Neural cell (in vitro differentiated cells): ENCODE measurements around the gene BMP7. TPM values are rescaled to one million over a fixed set of nuclear protein-coding genes. Genes with fewer than 3 reads are reported as not detected.

Experiments used
- H2AFZ ChIP-seq: fragments of 200-600, 300-800 bp; sonication (generic), shearing (Covaris generic); 2 replicates; pipeline ENCODE4 v1.6.0; 2014; ENCODE audit warnings: low read depth, mild to moderate bottlenecking, antibody characterized with exemption, low read length, moderate library complexity
- H3F3A ChIP-seq: fragments of 200-600 bp; shearing (Covaris generic); 2 replicates; pipeline ENCODE4 v1.6.1; 2016; ENCODE audit warnings: mild to moderate bottlenecking, moderate library complexity, mixed read lengths, antibody characterized with exemption, low read length; ENCODE audit not compliant: insufficient read depth, poor library complexity, severe bottlenecking
- H3K27ac ChIP-seq: fragments of 200-600, 300-800 bp; sonication (generic), shearing (Covaris generic); 2 replicates; pipeline ENCODE4 v1.5.1; 2014; ENCODE audit warnings: mild to moderate bottlenecking, low read length, moderate library complexity
- H3K27me3 ChIP-seq: fragments of 300-800, 200-600 bp; sonication (generic), shearing (Covaris generic); 2 replicates; pipeline ENCODE4 v1.6.0; 2014; ENCODE audit warnings: mild to moderate bottlenecking, low read depth, low read length, moderate library complexity; ENCODE audit not compliant: insufficient read depth
- H3K36me3 ChIP-seq: fragments of 300-800, 200-600 bp; sonication (generic), shearing (Covaris generic); 2 replicates; pipeline ENCODE4 v1.5.1; 2014; ENCODE audit warnings: mild to moderate bottlenecking, antibody characterized with exemption, low read length, moderate library complexity; ENCODE audit not compliant: insufficient read depth
- H3K4me2 ChIP-seq: fragments of 300-800, 200-600 bp; sonication (generic), shearing (Covaris generic); 2 replicates; pipeline ENCODE4 v1.6.0; 2014; ENCODE audit warnings: mild to moderate bottlenecking, low read length
- H3K4me3 ChIP-seq: fragments of 300-800, 200-600 bp; sonication (generic), shearing (Covaris generic); 2 replicates; pipeline ENCODE4 v1.5.1; 2014; ENCODE audit warnings: mild to moderate bottlenecking, low read length, moderate library complexity
- H3K79me2 ChIP-seq: fragments of 200-600 bp; shearing (Covaris generic); replicated peaks from 2 replicates; pipeline ENCODE4 v1.6.0; 2014; ENCODE audit warnings: mild to moderate bottlenecking, low read length, moderate library complexity; ENCODE audit not compliant: insufficient read depth
- H3K9ac ChIP-seq: fragments of 300-800, 200-600 bp; sonication (generic), shearing (Covaris generic); 2 replicates; pipeline ENCODE4 v1.6.1; 2016; ENCODE audit warnings: mild to moderate bottlenecking, low read length, mixed read lengths
- H3K9me2 ChIP-seq: fragments of 200-600 bp; shearing (Covaris generic); 2 replicates; pipeline ENCODE4 v1.6.1; 2016; ENCODE audit warnings: mild to moderate bottlenecking, low read length, mixed read lengths; ENCODE audit not compliant: insufficient read depth
- H3K9me3 ChIP-seq: fragments of 200-600, 300-800 bp; sonication (generic), shearing (Covaris generic); 2 replicates; pipeline ENCODE4 v1.6.1; 2016; ENCODE audit warnings: mild to moderate bottlenecking, mixed run types, low read length, moderate library complexity, mixed read lengths
- H4K20me1 ChIP-seq: fragments of 200-600 bp; shearing (Covaris generic); 2 replicates; pipeline ENCODE4 v1.6.1; 2016; ENCODE audit warnings: mild to moderate bottlenecking, mixed run types; ENCODE audit not compliant: insufficient read depth
- CTCF ChIP-seq: fragments of 450-650 bp; IDR thresholded peaks from 2 replicates; pipeline ENCODE4 v1.5.1; 2014; ENCODE audit warnings: antibody characterized with exemption, mild to moderate bottlenecking, moderate library complexity; ENCODE audit not compliant: poor library complexity, severe bottlenecking
- EP300 ChIP-seq: fragments of 450-650 bp; conservative IDR thresholded peaks from 2 replicates; pipeline ENCODE4 v1.6.1; 2014; ENCODE audit warnings: antibody characterized with exemption, mild to moderate bottlenecking, moderate library complexity; ENCODE audit not compliant: poor library complexity, severe bottlenecking
- EZH2 ChIP-seq: fragments of 200-600, 300-800 bp; shearing (Covaris generic), sonication (generic); IDR thresholded peaks from 2 replicates; pipeline ENCODE4 v1.6.1; 2014; ENCODE audit warnings: antibody characterized with exemption, low read length, borderline replicate concordance, mild to moderate bottlenecking; ENCODE audit not compliant: insufficient read depth, poor library complexity, severe bottlenecking
- MXI1 ChIP-seq: fragments of 450-650 bp; conservative IDR thresholded peaks from 2 replicates; pipeline ENCODE4 v1.6.1; 2014; ENCODE audit warnings: antibody characterized with exemption, mild to moderate bottlenecking; ENCODE audit not compliant: poor library complexity, severe bottlenecking
- POLR2AphosphoS5 ChIP-seq: IDR thresholded peaks from 2 replicates; pipeline ENCODE4 v1.6.1; 2012
- RAD21 ChIP-seq: fragments of 450-650 bp; conservative IDR thresholded peaks from 2 replicates; pipeline ENCODE4 v1.6.1; 2014; ENCODE audit warnings: antibody characterized with exemption, mild to moderate bottlenecking, moderate library complexity
- REST ChIP-seq: IDR thresholded peaks from 2 replicates; pipeline ENCODE4 v1.6.1; 2012; ENCODE audit warnings: borderline replicate concordance
- SMC3 ChIP-seq: fragments of 450-650 bp; conservative IDR thresholded peaks from 2 replicates; pipeline ENCODE4 v1.6.1; 2014; ENCODE audit warnings: antibody characterized with exemption, mild to moderate bottlenecking, moderate library complexity; ENCODE audit not compliant: poor library complexity
- TAF1 ChIP-seq: IDR thresholded peaks from 2 replicates; pipeline ENCODE4 v1.6.1; 2012; ENCODE audit warnings: low read depth
- polyA plus RNA-seq: library from polyadenylated mRNA; depleted of rRNA; stranded (reverse); fragments of >200 nt; gene quantifications from 2 replicates; pipeline ENCODE4 v1.2.3, GENCODE V29; 2014

The BMP7 gene
- polyA plus RNA-seq, 1 donor from 2014 or later, result 3.6 TPM

GRCh38 chr20:57230247-57230646 is 36.2 kb downstream of the BMP7 start:
- no peak overlapping the region for H3K4me2 ChIP-seq
- H3F3A ChIP-seq, result no peaks in the 10 kb centered on the region

GRCh38 chr20:57229490-57229889 is 37.0 kb downstream of the BMP7 start:
- no peak for TF ChIP-seq MXI1
- no peak for TF ChIP-seq REST
- no peak for TF ChIP-seq POLR2AphosphoS5
- TF ChIP-seq TAF1, result no peak
- TF ChIP-seq EZH2, result no peak
- no peak for TF ChIP-seq EP300
- H3K4me3 ChIP-seq, result no peak overlapping the region
- no peaks in the 10 kb centered on the region for H3K36me3 ChIP-seq
- H3F3A ChIP-seq, result no peaks in the 10 kb centered on the region
- no peaks in the 10 kb centered on the region for H3K79me2 ChIP-seq
- no peaks in the 10 kb centered on the region for H3K9me2 ChIP-seq
- H3K9me3 ChIP-seq, result no peaks in the 10 kb centered on the region
- H3K4me2 ChIP-seq, result no peak overlapping the region
- H3K27ac ChIP-seq, result no peak overlapping the region
- no peaks in the 10 kb centered on the region for H4K20me1 ChIP-seq
- H3K9ac ChIP-seq, result no peak overlapping the region
- H3K27me3 ChIP-seq, result no peaks in the 10 kb centered on the region
- no peak overlapping the region for H2AFZ ChIP-seq

More at GRCh38 chr20:57230247-57230646, 36.2 kb downstream of the BMP7 start:
- TF ChIP-seq SMC3, result no peak
- no peak for TF ChIP-seq EP300
- TF ChIP-seq MXI1, result no peak
- no peak for TF ChIP-seq EZH2
- no peak for TF ChIP-seq POLR2AphosphoS5
- H3K36me3 ChIP-seq, result no peaks in the 10 kb centered on the region
- H2AFZ ChIP-seq, result no peak overlapping the region
- H3K9me3 ChIP-seq, result no peaks in the 10 kb centered on the region
- H3K4me3 ChIP-seq, result no peak overlapping the region
- H3K27ac ChIP-seq, result no peak overlapping the region
- no peaks in the 10 kb centered on the region for H3K27me3 ChIP-seq
- H4K20me1 ChIP-seq, result no peaks in the 10 kb centered on the region
- H3K79me2 ChIP-seq, result no peaks in the 10 kb centered on the region
- no peaks in the 10 kb centered on the region for H3K9me2 ChIP-seq
- H3K9ac ChIP-seq, result no peak overlapping the region

GRCh38 chr20:57225830-57226229 is 40.6 kb downstream of the BMP7 start:
- Histone ChIP-seq H3K9me2 (no peaks in the 10 kb centered on the region), H4K20me1 (no peaks in the 10 kb centered on the region), H2AFZ (no peak overlapping the region), H3K4me2 (no peak overlapping the region), H3K27ac (no peak overlapping the region), H3K9me3 (no peaks in the 10 kb centered on the region), H3K79me2 (no peaks in the 10 kb centered on the region), H3F3A (no peaks in the 10 kb centered on the region), H3K4me3 (no peak overlapping the region), H3K36me3 (no peaks in the 10 kb centered on the region), H3K9ac (no peak overlapping the region), H3K27me3 (no peaks in the 10 kb centered on the region)
- TF ChIP-seq TAF1, result no peak
- no peak for TF ChIP-seq RAD21
- no peak for TF ChIP-seq MXI1
- no peak for TF ChIP-seq REST
- TF ChIP-seq EP300, result no peak
- TF ChIP-seq CTCF, result no peak
- TF ChIP-seq POLR2AphosphoS5, result no peak
- TF ChIP-seq SMC3, result no peak
- no peak for TF ChIP-seq EZH2
